ENCODE measurements around the gene ZC3HAV1.
"Not testable (repeated sequence)": the region's sequence is repeated elsewhere in the genome, so short reads cannot be mapped to it uniquely, and the experiment has no call there.

ZC3HAV1 gene

DNA sequence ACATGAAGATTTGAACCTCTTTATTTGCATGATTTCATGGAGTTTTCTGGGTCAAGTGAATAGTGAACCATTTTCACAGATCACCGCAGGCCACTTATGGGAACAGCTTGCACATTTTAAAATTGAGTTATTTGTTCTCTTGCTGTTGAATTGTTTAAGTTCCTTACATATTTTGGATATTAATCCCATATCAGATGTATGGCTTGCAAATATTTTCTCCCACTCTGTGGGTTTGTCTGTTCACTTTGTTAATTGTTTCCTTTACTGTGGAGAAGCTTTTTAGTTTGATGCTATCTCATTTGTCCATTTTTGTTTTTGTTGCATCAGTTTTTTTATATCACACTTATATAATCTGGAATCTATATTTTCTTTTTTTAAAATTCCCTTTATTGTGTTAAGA, 59.6 kb downstream of the ZC3HAV1 start:
- DNase-seq (ENCODE audit: low spot score) = no peak

DNA sequence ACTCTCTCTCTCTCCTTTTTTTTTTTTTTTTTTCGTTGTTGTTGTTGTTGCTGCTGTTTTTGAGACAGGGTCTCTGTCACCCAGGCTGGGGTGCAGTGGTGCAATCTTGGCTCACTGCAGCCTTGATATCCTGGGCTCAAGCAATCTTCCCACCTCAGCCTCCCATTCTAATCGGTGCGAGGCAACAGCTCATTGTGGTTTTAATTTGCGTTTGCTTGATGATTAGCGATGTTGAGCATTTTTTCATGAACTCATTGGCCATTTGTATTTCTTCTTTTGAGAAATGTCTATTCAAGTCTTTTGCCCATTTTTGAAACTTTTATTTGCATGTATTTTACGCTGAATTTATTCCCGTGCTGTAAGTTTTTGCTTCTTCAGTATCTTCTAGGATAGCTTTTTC, 60.4 kb downstream of the ZC3HAV1 start:
- DNase-seq (ENCODE audit: low spot score) = no peak

DNA sequence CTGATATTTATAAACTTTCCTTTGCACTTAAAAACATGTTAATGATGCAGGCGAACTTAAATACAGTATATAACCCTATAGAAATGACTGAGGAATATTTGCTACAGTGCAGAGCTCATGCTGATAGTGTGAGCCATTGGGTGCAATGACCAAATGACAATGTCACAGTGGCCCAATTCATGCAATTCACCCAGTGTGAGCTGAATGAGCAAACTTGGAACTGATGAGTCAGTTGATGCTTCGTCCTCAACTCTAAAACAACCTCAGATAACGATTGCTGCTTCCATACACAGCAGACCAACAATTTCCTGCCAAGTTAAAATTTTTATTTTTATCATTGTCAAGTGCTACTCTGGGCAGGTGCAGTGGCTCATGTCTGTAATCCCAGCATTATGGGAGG, 61.5 kb downstream of the ZC3HAV1 start:
- no peak for DNase-seq (ENCODE audit: low spot score)

DNA sequence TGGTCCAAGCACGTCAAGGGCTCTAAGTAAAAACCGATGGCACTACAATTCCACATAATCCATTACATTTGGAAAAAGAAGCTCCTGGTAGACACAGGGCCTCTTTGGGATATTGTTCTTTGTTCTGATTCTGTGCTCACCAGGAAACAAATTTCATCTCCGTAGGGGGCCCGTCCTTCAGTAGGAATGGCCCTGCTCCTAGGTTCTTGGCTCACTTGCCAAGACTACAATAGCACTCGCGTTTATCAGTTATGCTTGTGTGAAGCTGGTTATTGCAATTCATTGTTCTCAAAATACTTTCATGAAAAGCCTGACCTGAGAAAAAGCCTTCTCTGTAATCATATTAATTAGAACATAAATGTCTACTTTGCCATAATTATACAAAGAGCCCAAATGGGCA, 63.4 kb downstream of the ZC3HAV1 start:
- no peak for DNase-seq (ENCODE audit: low spot score)

DNA sequence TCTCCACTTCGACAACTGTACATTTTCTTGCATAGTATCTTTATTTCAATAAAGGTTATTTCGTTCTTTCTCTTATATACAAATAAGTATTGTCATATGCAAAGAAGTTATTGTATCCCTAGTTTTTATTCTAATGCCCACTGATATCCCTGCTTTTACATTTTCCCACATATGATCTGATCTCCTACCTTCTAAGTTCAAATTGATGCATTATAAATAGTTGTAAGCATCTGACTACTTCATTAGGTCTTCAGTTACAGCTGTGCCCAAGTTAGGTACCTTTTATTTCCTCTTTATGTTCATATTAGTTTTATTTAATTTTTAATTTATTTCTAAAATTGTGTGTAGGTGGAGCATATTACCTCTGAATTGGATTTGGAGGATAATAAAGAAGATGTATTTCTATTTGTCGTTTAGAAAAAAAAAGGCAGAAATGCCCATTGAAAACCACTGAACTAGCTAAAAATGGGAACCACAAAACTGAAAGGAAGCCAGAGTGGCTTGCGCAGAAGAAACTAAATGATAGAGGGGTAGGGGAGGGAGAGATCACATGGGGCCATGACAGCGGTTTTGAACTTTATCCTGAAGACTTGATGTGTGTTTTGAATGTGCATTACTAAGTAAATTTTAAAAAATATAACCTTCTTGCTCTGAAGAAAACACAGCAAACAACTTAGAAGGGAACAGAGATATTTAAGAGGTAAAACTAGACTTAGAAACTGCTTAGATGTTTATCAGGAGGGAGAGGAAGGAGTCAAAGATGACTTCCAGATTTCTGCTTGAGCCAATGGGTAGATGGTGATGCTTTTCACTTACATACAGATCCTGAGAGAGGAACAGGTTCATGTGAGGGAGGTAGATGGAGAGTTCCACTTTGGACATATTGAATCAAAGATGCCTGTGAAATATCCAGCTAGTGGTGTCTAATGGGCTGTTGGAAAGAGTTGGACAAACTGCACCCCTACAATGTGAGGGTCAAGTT, 64.4 kb downstream of the ZC3HAV1 start:
- DNase-seq (ENCODE audit: low spot score) = no peak

DNA sequence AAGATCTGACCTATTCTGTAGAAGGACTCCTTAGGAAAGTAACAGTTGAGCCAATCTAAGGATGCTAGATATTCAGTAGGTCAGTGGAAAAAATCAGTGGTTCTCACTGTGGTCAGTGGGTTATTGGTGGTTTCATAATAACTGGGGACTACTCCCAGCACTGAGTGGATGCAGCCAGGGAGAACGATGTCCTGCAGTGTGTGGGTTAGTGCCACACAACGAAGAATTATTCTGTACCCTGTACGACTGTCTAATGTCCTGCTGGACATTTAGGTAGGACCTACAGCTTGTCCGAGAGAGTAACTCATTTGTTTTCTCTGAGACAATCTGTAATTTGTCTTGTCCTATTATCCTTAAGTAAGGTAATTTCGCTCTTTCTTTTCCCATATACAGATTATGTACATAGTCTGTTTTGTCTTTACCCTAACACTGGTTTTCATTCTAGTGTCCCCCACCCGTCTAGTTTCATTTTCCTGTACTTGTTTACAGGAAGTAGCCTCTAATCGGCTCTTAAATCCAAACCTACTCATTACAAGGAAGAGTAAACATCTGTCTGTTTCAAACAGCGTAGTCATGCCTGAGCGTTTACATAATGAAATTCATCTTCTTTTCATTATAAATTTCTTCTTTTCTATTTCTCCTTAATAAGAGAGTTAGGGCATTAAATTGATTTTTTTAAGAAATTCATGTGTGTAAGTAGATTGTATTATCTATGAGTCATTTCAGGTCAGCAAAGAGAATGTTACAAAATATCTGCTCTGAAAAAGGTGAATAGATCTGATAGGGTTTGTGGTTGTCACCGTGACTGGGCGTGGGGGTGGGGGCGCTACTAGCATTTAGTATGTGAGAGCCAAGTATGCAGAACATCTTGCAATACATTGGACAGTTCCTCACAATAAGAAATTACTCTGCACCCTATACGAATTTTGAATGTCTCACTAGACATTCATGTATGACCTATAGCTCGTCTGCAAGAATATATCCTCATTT, 65.4 kb downstream of the ZC3HAV1 start:
- DNase-seq (ENCODE audit: low spot score) = no peak

DNA sequence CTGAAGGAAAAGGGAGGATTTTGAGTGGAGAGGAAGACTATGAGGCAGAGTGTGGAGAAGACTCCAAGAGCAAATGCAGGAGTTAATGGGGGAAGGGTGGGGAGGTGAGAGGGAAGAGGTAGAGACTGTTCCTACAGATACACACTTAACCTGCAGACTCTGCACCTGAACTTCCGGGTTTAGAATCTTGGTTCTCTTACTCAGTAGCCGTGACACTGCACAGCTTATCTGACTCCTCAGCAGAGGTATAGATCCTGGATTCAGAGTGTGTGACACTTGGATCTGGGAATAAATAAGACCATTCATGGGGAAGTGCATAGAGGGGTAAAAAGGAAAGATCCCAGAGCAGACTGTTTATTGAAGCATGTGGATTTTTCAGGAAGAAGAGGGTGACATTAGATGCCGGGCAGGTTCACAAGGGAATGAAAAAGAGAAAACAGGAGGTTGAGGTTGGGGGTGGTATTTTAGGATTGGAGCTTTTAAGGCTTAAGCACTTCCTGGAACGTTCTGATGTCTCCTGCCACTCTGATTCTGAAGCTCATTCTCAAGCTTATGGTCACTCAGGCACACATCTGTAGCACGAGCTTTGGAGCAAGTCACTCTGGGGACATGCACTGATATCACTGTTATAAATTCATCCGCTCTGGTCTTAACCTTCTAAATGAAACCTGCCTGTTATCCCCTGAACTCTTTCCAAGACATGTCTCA, 68.0 kb downstream of the ZC3HAV1 start:
- no peak for DNase-seq (ENCODE audit: low spot score)

DNA sequence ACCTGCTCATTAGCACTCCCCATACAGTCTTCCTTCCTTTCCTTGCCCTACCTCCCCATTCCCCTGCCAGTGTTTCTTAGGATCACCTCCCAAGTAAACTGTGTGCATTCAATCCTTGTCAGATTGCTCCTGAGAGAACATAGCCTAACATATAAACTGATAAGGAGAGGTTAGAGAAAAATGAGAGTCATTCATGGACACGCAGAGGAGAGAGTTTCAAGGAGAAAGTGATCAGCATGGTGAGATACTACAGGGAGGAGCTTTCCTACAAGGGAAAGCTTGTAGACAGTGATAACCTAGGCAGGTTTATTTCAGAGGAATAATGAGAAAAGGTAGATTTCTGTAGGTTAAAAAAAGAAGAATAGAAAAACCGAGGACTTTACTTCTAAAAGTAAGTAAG, 70.8 kb downstream of the ZC3HAV1 start:
- no peak for DNase-seq (ENCODE audit: low spot score)

DNA sequence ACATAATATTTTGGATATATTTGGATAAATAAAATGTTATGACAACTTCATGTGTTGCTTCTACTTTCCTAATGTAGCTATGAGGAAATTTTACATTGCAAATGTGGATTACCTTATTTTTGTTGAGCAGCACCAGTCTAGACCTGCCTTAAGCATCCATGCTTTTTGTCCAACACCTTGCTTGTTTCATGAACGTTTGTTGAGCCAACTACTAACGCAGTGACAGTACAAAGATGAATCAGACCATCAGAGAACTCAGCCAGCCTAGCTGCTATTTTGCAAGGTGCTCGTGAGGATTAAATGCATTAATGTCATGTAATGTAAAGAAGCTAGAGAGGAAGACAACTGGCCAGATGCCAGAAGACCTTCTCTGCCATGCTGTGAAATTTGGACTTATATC, 72.6 kb downstream of the ZC3HAV1 start:
- DNase-seq (ENCODE audit: low spot score) = no peak

DNA sequence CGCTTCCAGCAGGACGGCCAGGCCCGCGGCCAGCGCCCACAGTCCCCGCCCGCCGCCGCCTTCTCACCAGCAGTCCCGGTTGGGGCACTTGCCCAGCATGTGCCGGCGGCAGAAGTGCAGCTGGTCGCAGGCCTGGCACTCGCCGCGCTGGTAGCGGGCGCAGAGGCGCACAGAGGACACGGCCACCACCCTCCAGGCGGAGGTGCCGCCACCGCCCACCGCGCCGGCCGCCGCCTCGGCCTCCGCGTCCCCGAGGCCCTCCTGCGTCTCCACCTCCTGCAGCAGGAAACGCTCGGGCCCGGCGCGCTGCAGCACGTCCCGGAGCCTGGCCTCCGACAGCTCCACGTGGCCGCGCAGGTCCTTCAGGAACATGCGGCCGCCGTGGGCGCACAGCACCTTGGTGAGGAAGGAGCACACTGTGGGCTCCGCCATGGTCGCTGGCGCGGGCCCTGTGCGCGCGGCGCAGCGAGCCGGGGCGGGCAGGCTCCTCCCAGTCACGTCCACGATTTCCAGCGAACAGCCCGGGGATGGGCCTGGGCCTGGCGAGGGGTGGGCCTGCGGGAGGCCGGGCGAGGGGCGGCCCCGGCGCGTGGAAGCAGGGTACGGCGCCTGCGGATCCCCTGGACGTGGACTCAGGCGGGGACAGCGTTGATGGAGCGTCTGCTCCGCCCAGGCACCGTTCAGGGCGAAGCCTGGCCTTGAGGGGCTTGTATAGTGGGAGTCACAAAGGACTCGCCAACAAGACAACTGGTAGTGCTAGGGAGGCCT, 73.8 kb downstream of the ZC3HAV1 start, which contains the start of gene ZC3HAV1L:
Gene ZC3HAV1L (minus strand): TSS at position 457 of the 768 bp plus-strand sequence. CDS start 25 bp downstream, at position 432.
- peak; percentile 82 for DNase-seq (ENCODE audit: low spot score)

DNA sequence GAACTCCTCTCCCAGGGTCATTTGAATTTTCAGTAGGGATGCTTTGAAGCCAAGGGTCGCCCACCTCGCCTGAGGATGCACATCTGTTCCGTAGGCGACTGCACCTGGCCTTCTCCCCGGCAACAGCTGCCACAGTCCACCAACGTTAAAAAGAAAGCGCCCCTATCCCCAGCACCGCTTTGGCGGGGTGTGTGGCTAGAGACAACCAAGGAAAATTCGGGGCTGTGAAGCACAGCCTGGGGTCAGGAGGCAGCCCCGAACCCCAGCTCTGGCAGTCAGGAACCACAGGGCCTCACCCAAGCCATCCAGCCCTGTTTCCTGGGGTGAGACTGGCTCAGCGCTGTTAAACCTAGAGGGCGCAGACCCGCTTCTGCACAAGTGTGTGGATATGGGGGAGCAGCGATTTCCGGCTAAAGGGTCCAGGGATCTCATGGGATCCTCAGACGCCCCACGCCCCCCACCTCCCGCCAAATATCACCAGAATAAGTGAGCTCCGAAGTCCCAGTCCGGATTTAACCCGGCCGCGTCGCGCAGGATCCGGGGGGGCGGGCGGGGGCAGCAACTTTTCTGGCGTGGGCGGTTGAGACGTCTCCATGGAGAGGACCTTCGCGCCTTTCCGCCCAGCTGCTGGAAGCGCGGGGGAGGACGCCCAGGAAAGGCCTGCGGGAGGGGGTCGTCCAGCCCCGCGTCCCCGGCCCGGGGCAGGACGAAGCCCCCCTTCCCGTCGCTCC, 74.5 kb downstream of the ZC3HAV1 start:
- DNase-seq (ENCODE audit: low spot score) = peak; percentile 65

DNA sequence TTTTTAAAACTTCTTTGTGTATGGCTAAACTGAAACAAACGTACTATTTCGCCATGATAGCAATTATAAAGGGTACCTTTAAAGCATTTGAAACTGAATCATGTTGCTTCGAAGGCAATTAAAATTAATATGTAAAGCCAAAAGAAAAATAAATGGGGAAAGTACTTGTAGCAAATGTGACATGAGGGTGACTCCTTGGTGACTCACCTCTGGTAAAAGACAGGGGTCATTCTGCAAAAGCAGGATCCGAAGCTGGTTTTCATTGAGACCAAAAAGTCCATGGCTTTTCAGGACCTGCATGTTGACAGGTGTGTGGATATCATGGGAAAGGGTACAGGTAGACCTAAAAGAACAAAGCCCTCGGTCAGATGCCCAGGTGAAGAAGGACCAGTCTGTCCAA, 75.2 kb downstream of the ZC3HAV1 start:
- DNase-seq (ENCODE audit: low spot score) = no peak

DNA sequence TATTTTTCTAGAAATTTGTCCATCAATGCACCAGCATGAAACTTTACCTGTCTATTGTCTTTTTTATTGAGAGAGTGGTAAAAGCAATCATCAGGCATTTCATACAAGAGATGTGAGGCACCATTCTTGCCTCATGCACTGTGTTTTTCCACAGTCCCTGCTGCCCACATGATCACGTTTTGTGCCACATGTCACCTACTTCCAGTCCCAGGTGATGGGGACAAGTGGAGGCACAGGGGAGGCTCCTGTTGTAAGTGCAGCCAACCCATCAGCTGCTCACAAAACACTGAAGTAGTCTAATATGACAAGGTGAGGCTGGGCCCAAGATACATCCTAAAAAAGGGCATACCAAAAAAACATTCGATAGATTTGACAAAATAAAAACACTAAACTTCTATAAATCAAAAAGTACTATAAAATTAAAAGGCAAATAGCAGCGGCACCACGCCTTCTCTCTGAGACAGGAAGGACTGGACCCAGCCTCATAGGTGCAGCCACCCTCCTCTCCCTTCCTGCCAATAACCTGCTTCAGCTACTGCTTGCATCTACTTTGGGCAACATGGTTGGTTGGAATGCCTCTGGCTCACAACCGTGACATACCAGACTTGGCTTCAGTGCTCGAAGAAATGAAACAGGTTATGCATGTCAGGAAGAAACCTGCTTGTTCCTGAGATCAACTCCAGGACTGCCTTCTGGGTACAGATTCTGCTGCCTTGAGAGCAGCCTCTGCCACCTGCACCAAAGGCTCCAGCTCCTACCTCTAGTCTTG, 76.0 kb downstream of the ZC3HAV1 start:
- no peak for DNase-seq (ENCODE audit: low spot score)

DNA sequence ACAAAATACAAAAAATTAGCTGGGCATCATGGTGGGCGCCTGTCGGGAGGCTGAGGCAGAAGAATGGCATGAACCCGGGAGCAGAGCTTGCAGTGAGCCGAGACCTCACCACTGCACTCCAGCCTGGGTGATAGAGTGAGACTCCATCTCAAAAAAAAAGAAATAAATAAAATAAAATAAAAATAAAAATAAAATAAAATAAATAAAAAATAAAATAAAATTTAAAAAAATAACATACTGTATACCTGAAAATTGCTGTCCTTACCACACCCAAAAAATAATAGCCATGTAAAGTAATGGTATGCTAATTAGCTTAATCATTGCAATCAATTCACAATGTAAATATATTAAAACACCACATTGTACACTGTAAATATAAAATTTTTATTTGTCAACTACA, 77.0 kb downstream of the ZC3HAV1 start:
- no peak for DNase-seq (ENCODE audit: low spot score)

DNA sequence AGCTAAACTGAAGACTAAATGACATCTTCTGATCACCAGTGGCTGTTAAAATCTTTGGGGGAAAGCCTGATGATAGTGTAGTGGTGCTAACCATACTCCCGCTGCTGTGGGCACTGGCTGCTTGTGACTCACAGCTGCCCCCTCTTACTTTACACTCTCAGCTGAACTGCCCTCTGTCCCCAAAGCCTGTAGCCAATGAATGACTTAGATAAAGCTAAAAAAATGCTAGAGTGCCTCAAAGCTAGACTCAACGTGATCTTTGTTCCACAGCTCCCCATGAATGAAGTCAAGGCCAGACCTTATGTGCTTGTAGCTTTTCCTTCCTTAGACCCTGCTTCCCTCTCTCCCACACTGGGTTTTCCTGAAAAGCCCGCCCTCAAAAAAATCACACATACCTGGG, 80.2 kb downstream of the ZC3HAV1 start:
- DNase-seq (ENCODE audit: low spot score) = no peak

DNA sequence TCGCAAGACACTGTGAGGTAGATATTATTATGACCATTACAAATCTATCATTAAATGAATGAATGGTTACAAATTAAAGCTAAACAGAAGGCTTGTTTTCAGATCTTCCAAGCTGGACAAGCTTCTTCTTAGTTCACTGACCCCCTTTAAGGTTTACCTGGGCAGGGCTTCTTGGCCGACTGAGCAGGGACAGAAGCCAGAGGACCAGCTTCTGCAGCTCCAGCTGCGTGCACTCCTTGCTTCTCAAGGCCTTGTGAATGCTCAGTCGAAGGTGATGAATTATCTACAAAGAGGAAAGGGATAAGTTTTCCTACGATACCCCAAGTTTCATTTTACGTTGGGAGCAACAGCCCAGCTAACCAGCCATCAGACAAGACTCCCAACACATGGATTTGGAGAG, 83.0 kb downstream of the ZC3HAV1 start:
- no peak for DNase-seq (ENCODE audit: low spot score)

DNA sequence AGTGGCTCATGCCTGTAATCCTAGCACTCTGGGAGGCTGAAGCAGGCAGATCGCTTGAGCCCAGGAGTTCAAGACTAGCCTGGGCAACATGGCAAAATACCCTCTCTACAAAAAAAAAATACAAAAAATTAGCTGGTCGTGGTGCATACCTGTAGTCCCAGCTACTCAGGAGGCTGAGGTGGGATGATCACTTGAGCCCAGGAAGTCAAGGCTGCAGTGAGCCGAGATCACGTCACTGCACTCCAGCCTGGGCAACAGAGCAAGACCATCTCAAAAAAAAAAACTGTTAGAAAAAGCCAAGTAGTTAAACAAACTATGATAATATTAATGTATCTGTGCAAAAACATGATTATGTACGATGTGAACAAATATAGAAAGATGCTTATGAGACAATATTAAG, 83.7 kb downstream of the ZC3HAV1 start:
- DNase-seq (ENCODE audit: low spot score) = not testable (repeated sequence)

DNA sequence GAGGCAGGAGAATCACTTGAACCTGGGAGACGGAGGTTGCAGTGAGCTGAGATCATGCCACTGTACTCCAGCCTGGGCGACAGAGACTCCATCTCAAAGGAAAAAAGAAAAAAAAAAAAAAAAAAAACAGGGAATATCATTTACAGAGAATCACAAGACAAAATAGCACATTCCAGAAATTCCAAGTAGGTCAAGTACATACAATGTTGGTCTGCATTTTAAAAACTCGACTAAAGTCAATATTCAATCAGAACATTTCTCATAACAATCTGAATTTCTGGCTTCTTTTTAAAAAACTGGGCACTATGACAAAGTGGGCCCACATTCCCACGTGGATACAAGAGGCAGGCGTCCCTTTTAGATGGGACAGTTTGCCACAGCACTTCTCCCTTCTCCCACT, 86.4 kb downstream of the ZC3HAV1 start:
- no peak for DNase-seq (ENCODE audit: low spot score)

DNA sequence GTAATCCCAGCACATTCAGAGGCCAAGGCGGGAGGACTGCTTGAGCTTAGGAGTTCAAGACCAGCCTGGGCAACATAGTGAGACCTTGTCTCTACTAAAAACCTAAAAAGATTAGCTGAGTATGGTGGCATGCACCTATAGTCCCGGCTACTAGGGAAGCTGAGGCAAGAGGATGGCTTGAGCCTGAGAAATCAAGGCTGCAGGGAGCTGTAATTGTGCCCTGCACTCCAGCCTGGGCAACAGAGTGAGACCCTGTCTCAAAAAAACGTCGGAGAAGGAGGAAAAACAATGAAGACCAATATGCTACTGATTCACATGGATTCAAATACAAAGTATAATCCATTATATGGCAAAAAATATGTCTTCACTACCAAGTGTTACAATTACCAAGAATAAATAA, 87.2 kb downstream of the ZC3HAV1 start:
- no peak for DNase-seq (ENCODE audit: low spot score)

DNA sequence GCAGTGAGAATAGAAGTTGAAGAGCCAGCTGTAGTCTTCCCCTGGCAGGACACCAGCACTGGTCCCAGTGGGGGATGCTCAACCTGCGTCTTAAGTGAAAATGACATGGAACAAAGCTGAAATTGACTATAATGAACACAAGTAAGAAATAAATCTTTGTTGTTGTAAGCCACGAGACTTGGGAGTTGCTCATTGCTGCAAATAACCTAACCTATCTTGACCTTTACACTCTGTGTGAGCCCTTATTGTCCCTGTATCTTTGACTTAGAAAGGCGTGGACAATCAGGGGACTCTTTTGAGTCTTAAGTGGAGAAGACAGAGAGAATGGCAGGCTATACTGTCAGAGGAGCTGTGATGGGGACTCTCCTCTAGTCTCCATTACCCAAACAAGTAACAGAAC, 90.6 kb downstream of the ZC3HAV1 start:
- no peak for DNase-seq (ENCODE audit: low spot score)
